HG03439 (cell line): ENCODE measurements around the gene STX2.
"Not testable (repeated sequence)": the region's sequence is repeated elsewhere in the genome, so short reads cannot be mapped to it uniquely, and the experiment has no call there.

ENCODE experiments used
- ATAC-seq: cut with Tn5 transposase; IDR thresholded peaks from one replicate; pipeline ENCODE4 v1.9.1; 2021; ENCODE audit warnings: mild to moderate bottlenecking, moderate library complexity; ENCODE audit not compliant: unreplicated experiment

STX2 gene

GRCh38 chr12:130803702-130804101 lies 35.3 kb downstream of the STX2 start:
- ATAC-seq = no peak

GRCh38 chr12:130800312-130800711 lies 38.7 kb downstream of the STX2 start:
- no peak for ATAC-seq

DNA sequence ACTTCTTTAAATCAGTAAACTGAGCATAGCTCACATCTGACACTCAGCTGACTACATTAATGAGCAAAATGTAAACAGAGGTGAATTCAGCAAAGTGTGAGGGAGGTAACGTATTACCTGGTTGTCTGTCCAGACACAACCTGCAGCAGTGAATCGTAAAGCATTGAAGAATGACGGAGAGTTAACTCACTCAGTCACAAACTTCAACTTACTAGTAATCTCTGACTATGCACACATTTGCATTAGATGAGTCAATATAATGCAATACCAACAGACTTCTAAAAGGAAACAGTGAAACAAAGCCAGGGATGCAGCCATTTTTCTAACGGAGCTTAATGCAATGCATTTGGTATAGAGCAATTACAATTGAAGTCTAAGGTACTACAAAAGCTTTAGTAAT lies 40.0 kb downstream of the STX2 start:
- no peak for ATAC-seq

GRCh38 chr12:130796985-130797686 lies 41.9 kb downstream of the STX2 start:
- ATAC-seq = peak; percentile 59

- ATAC-seq = no peak
Observed at GRCh38 chr12:130795906-130796305, 43.1 kb downstream of the STX2 start.

DNA sequence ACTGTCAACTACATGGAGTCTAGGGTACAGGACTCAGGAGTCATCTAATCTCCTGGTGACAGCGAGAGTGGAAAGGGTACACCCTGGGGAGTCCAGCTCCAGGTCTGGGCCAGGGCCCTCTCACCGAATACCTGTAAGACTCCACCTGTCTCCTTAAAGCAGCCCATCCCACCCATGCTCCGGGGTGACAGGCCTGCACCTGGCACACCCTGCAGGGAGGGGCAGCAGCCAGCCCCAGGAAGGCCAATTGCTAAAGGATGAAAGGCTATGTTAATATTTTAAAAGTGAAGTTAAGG lies 45.5 kb downstream of the STX2 start:
- ATAC-seq = no peak

DNA sequence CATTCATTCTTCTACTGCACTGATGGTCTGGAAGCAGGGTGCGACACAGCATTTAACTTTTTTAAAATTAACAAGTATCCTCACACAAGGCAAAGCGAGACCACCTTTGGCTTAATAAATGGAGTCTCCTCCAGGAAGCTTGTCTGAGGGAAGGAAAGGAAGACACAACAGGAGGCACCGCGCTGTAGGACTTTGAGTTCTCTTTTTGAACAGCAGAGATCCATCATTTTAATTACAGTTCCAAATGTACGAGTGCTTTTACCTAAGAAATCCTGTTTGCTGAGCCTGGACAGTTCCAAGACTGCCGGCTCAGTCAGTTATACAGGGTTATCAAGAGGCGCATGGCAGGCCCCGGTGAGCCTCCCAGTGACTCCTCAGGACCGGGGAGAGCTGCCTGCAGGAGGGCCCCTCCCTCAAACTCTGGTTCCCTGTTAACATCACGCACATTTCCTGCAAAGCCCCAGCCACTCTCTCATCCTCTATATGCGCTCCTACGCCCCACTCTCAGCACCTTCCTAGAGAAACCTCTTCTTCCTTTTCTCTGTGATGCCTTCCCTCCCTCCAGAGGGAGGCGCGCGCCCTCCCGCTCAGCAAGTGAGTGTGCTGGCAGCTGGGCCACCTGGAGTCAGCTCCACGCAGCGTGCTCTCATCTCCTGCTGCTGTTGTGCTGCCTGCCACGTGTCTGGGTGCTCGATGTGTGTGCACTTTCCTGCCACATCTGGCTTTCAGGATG lies 46.1 kb downstream of the STX2 start:
- ATAC-seq = no peak

GRCh38 chr12:130791629-130792028 lies 47.4 kb downstream of the STX2 start:
- no peak for ATAC-seq

DNA sequence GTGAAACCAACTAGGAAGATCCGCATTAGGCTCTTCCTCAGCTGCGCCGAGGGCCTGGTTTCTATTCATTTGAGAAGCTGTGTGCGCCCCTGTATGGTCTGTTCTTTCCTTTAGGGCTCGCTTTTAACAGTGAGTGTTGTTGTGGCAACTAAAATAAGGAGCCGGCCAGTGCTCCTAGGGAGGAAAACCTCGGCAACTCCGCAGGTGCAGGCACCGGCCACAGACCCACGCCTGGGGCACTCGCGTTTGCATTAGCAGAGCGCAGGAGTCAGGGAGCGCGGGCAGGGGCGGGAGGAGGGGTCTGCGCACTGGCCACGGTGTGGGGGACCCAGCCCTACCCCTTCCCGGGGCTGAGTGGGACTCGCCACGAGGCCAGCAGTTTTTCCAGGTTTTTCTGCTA lies 50.5 kb downstream of the STX2 start:
- ATAC-seq = no peak

DNA sequence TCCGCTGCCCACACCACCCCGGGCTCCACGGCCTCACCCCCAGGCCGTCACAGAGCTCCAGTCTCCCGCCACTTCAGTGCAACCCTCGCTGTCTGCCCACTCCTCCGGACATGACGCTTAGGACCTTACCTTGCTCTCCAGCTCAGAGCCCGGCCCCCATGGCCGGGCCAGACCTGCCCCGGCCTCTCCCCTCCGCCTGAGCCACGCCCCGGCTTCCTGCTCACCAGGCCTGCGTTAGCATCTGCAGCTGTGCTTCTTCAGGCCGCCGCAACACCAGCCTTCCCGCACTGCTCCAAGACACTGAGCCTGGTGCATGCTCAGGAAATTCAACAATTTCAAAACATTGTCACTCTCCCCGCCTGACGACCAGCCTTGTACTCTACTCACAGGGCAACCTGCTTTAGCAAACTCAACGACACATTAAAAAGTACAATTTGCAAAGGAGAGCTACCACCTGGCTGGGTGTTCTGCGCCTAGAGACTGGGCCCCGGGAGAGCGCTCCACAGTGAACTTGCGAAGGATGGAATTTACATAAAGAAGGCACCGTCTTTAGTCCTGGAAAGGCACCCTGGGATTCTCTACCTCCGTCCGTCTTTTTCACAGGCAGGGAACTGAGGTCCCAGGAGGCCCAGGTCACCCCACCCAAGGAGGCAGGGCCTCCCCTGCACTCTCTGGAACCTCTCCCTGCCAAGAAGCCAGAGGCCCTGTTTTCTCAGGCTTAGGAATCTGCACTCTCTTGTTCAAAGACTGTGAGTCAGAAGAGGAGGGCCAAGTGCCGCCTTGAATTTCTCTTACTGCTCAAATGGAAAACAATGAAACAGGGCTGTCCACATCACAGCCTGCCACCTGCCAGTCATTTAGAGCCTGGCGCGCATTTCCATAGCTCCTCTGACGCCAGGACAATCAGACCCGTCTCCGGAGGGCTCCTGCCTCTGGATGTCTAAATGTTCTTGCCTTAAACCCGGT lies 51.3 kb downstream of the STX2 start:
- ATAC-seq = no peak

GRCh38 chr12:130787041-130787440 lies 52.0 kb downstream of the STX2 start:
- no peak for ATAC-seq

- no peak for ATAC-seq
Observed at GRCh38 chr12:130783110-130783715, 55.8 kb downstream of the STX2 start.

DNA sequence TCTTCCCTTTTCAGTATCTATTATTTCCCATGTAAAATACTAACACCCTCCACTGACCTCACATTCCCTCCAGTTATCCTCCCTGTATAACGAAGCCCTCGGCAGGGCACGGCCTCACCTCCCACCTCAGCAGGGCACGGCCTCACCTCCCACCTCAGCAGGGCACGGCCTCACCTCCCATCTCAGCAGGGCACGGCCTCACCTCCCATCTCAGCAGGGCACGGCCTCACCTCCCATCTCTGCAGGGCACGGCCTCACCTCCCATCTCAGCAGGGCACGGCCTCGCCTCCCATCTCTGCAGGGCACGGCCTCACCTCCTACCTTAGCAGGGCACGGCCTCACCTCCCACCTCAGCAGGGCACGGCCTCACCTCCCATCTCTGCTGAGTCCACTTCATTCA lies 56.8 kb downstream of the STX2 start:
- ATAC-seq = not testable (repeated sequence)

DNA sequence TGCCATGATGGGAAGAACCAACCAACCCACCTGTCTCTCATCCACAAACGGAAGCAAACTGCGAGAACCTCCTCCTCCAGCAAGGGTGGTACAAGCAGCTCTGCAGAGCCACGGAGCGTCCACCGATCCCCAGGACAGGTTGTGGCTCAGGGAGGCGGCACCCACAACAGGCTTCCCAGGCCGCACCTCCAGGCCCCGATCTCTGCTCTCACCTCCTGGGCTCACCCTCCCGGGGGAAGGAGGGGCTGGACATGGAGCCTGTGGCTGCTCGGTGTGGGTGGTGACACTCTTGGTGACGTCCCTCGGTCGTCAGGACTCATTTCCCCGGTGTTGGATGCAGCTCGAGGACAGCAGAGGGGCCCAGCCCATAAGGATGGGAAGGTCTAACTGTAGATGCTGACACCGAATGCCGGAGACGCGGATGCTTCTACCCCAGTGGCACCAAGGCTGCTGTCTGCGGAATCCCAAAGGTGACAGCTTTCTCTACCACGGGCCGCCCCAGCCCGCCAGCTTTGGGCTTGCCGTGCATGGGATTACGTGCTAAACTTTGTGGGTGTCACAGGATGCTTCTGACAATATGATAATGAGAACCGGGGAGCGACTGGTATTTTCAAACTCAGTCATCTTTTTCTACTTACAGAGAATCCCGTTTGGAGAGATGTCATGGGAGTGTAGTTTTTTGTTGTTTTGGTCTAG lies 58.0 kb downstream of the STX2 start:
- no peak for ATAC-seq

DNA sequence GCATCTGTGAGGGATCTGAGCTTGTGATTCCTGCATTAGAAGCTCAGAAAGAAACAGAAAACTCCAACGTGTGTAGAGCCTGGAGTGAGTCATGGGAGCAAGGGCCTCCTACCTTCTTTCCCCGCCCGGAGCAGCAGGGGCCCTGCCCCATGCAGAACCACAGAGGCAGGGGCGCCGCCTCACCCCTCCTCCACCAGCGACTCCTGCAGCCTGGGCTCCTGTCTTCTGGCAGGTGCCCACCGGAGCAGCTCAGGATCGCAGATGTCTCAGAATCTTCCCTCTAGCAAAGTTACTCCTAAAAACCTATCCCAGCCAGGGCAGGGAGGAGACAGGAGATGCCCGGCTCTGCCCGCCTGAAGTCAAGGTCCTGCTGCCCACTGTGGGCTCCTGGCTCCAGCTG lies 58.7 kb downstream of the STX2 start:
- no peak for ATAC-seq

- ATAC-seq = no peak
Observed at GRCh38 chr12:130778776-130779175, 60.3 kb downstream of the STX2 start.

- no peak for ATAC-seq
Observed at GRCh38 chr12:130776857-130777339, 62.2 kb downstream of the STX2 start.

DNA sequence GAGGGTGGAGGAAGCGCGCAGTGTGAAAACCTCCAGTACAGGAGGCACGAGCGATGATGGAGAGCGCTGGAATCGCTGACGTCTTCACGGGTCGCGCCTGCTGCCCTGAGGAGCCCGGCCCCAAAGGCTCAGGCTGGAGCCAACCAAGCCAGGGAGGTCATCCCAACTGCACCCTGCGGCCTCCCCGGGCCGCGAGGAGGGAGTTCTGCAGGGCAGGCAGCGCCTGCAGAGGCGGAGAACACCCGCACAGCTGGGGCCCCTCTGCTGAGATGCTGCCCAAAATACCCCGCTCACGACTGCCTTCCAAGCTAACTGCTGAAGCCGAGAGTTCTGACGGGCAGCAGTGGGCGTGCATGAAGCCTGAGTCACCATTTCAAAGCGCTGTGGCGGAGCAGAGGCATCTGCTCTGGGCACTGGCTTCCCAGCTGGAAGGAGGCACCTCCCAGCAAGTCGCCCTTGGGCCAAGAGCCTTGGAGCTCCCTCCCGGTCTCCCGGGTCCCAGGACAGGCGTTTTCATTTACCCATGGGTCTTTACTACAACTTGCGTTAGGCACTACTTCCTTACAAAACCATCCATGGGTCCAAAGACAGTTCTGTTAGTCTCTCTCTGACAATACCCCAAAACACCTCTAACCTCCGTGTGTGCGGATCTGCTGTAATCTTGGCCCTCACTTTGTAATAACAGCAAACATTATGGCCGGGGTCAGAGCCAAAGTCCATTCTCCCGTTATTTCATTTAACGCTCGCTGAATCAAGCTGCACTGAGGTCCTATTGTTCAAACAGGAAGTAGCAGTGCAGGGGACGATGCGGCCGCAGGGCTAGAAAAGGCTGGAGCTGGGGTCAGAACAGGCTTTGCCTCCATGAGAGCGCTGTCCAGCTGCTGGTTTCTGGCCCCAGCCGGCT lies 62.8 kb downstream of the STX2 start:
- no peak for ATAC-seq

DNA sequence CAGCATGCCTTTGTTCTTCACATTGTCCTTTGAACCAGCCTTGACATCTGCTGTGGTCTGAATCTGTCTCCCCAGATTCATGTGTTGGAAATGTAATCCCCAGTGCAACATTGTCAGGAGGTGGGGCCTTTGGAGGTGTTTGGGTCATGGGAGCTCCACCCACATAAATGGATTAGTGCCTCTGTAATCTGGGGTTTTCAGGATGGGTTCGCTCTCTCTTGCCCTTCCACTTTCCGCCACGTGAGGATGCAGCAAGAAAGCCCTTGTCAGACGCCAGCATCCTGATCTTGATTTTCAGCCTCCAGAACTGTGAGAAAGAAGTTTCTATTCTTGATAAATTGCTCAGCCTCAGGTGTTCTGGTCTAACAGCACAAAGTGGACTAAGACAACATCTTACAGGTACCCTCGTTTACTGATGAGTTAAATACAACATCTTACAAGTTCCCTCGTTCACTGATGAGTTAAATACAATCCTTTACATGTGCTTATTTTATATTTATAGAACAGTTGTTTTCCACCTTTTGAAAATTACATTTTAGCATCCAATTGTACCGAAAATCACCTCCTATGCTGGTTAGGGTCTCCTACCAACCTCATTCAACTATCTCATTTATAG lies 68.5 kb downstream of the STX2 start:
- no peak for ATAC-seq
